H9 (cell line): ENCODE results near the gene C15orf61. TPM values are rescaled to one million over a fixed set of nuclear protein-coding genes. Genes with fewer than 3 reads are reported as not detected.

Source experiments
- DNase-seq: peaks from one replicate; pipeline ENCODE4 v3.0.0-alpha.2; 2017
- H2AFZ ChIP-seq: one replicate; pipeline ENCODE4 v1.6.1; 2013; ENCODE audit warnings: mild to moderate bottlenecking, low read length, control low read depth, moderate library complexity
- H2AK5ac ChIP-seq: 2 replicates; pipeline ENCODE4 v1.6.1; 2013; ENCODE audit warnings: low read length, control low read depth, mixed read lengths; ENCODE audit not compliant: insufficient read length
- H2BK120ac ChIP-seq: one replicate; pipeline ENCODE4 v1.6.1; 2013; ENCODE audit warnings: low read depth, mild to moderate bottlenecking, low read length, control low read depth, inconsistent platforms; ENCODE audit not compliant: poor library complexity, severe bottlenecking
- H2BK12ac ChIP-seq: 2 replicates; pipeline ENCODE4 v1.6.1; 2013; ENCODE audit warnings: low read length, control low read depth, mixed read lengths, low read depth; ENCODE audit not compliant: insufficient read length
- H2BK15ac ChIP-seq: 2 replicates; pipeline ENCODE4 v1.6.1; 2013; ENCODE audit warnings: low read depth, low read length, control low read depth
- H2BK20ac ChIP-seq: one replicate; pipeline ENCODE4 v1.6.1; 2013; ENCODE audit warnings: low read depth, mild to moderate bottlenecking, low read length, control low read depth, inconsistent platforms; ENCODE audit not compliant: poor library complexity, severe bottlenecking
- H2BK5ac ChIP-seq: 2 replicates; pipeline ENCODE4 v1.6.1; 2013; ENCODE audit warnings: low read length, control low read depth, mixed read lengths; ENCODE audit not compliant: insufficient read length
- H3K14ac ChIP-seq: 2 replicates; pipeline ENCODE4 v1.6.1; 2013; ENCODE audit warnings: low read length, control low read depth; ENCODE audit not compliant: insufficient read depth
- H3K18ac ChIP-seq: 2 replicates; pipeline ENCODE4 v1.6.1; 2013; ENCODE audit warnings: low read depth, mild to moderate bottlenecking, mixed read lengths, low read length, control low read depth; ENCODE audit not compliant: insufficient read length
- H3K23ac ChIP-seq: 2 replicates; pipeline ENCODE4 v1.6.1; 2013; ENCODE audit warnings: low read length, control low read depth, mixed read lengths, low read depth; ENCODE audit not compliant: insufficient read length
- H3K23me2 ChIP-seq: 2 replicates; pipeline ENCODE4 v1.6.1; 2013; ENCODE audit warnings: low read depth, mild to moderate bottlenecking, mixed read lengths, low read length, control low read depth; ENCODE audit not compliant: insufficient read length, poor library complexity, severe bottlenecking
- H3K27ac ChIP-seq: 2 replicates; pipeline ENCODE4 v1.5.1; 2013; ENCODE audit warnings: low read length, control low read depth, mixed read lengths, low read depth; ENCODE audit not compliant: insufficient read length
- H3K27me3 ChIP-seq: 2 replicates; pipeline ENCODE4 v1.6.1; 2013; ENCODE audit warnings: low read length, control low read depth, inconsistent platforms; ENCODE audit not compliant: insufficient read depth
- H3K4ac ChIP-seq: 2 replicates; pipeline ENCODE4 v1.6.1; 2013; ENCODE audit warnings: low read depth, mild to moderate bottlenecking, control low read depth, inconsistent platforms, low read length, moderate library complexity
- H3K4me1 ChIP-seq: 2 replicates; pipeline ENCODE4 v1.6.1; 2013; ENCODE audit warnings: low read length, control low read depth, inconsistent platforms; ENCODE audit not compliant: insufficient read depth
- H3K4me2 ChIP-seq: 2 replicates; pipeline ENCODE4 v1.6.1; 2013; ENCODE audit warnings: low read length, control low read depth, mixed read lengths; ENCODE audit not compliant: insufficient read length, insufficient read depth
- H3K56ac ChIP-seq: 2 replicates; pipeline ENCODE4 v1.6.1; 2013; ENCODE audit warnings: low read depth, mild to moderate bottlenecking, mixed read lengths, low read length, control low read depth; ENCODE audit not compliant: insufficient read length
- H3K79me1 ChIP-seq: 2 replicates; pipeline ENCODE4 v1.6.1; 2013; ENCODE audit warnings: low read depth, mild to moderate bottlenecking, moderate library complexity, low read length, control low read depth, inconsistent platforms; ENCODE audit not compliant: insufficient read depth, poor library complexity, severe bottlenecking
- H3K79me2 ChIP-seq: 2 replicates; pipeline ENCODE4 v1.6.1; 2013; ENCODE audit warnings: low read length, control low read depth, inconsistent platforms; ENCODE audit not compliant: insufficient read depth
- H3K9ac ChIP-seq: 2 replicates; pipeline ENCODE4 v1.6.1; 2013; ENCODE audit warnings: low read length, control low read depth, mixed read lengths; ENCODE audit not compliant: insufficient read length; ENCODE audit errors: extremely low read depth
- H3K9me3 ChIP-seq: one replicate; pipeline ENCODE4 v1.6.1; 2013; ENCODE audit warnings: low read depth, low read length, inconsistent platforms; ENCODE audit not compliant: control insufficient read depth
- H3T11ph ChIP-seq: one replicate; pipeline ENCODE4 v1.6.1; 2013; ENCODE audit warnings: mild to moderate bottlenecking, low read length, control low read depth, inconsistent platforms
- H4K20me1 ChIP-seq: one replicate; pipeline ENCODE4 v1.6.1; 2013; ENCODE audit not compliant: control insufficient read depth, insufficient read length, insufficient read depth
- H4K5ac ChIP-seq: 2 replicates; pipeline ENCODE4 v1.6.1; 2013; ENCODE audit warnings: low read depth, mild to moderate bottlenecking, mixed read lengths, low read length, control low read depth; ENCODE audit not compliant: insufficient read length
- H4K8ac ChIP-seq: replicated peaks from 2 replicates; pipeline ENCODE4 v1.6.1; 2013; ENCODE audit warnings: low read length, control low read depth, mixed read lengths, low read depth; ENCODE audit not compliant: insufficient read length
- H4K91ac ChIP-seq: 2 replicates; pipeline ENCODE4 v1.6.1; 2013; ENCODE audit warnings: low read depth, mild to moderate bottlenecking, moderate library complexity, mixed read lengths, low read length, control low read depth; ENCODE audit not compliant: insufficient read length
- H3K27ac Mint-ChIP-seq, 3 experiments: 2 replicates in 2 of 3; 3 replicates in 1 of 3; pipeline ENCODE4 v1.8.0; 2020 to 2021; ENCODE audit warnings: mixed read lengths in 3 of 3, mild to moderate bottlenecking in 1 of 3, moderate library complexity in 1 of 3
- H3K27me3 Mint-ChIP-seq: 2 replicates; pipeline ENCODE4 v1.8.0; 2021; ENCODE audit warnings: low read depth, mild to moderate bottlenecking, moderate library complexity, mixed read lengths
- H3K36me3 Mint-ChIP-seq, 3 experiments: 2 replicates in 2 of 3; 3 replicates in 1 of 3; pipeline ENCODE4 v1.8.0; 2020 to 2021; ENCODE audit warnings: low read depth in 3 of 3, mixed read lengths in 3 of 3; ENCODE audit not compliant: insufficient read depth in 1 of 3
- H3K4me1 Mint-ChIP-seq, 2 experiments: 2 replicates each; pipeline ENCODE4 v1.8.0; 2020; ENCODE audit warnings: mixed read lengths in 2 of 2
- H3K4me3 Mint-ChIP-seq, 2 experiments: 2 replicates in 1 of 2; 3 replicates in 1 of 2; pipeline ENCODE4 v1.8.0; 2020 to 2021; ENCODE audit warnings: mild to moderate bottlenecking in 2 of 2, mixed read lengths in 2 of 2, moderate library complexity in 1 of 2
- H3K9me3 Mint-ChIP-seq, 2 experiments: 2 replicates in 1 of 2; 3 replicates in 1 of 2; pipeline ENCODE4 v1.8.0; 2020; ENCODE audit warnings: mild to moderate bottlenecking in 2 of 2, mixed read lengths in 2 of 2, moderate library complexity in 1 of 2
- WGBS: extraction: QIAGEN DNeasy Blood & Tissue Kit; methylation state at CpG from one replicate; pipeline ENCODE4 v1.1.7; 2013; ENCODE audit warnings: missing lambda C conversion rate, low lambda C conversion rate, mixed read lengths; ENCODE audit not compliant: insufficient read length; ENCODE audit errors: extremely low coverage; 5-methylcytosine and 5-hydroxymethylcytosine counted together
- total RNA-seq: library from RNA; stranded (reverse); gene quantifications from 2 replicates; pipeline ENCODE4 v1.2.1, GENCODE V29; 2021
- TF ChIP-seq, protein P1 (sequence below): fragments of 200-600 bp; sonication (generic); conservative IDR thresholded peaks from 3 replicates; pipeline ENCODE4 v1.8.0; 2021; ENCODE audit warnings: antibody characterized with exemption, mild to moderate bottlenecking

Gene C15orf61
- total RNA-seq, 1 experiment from 2014 or later = 2.6 TPM

DNA sequence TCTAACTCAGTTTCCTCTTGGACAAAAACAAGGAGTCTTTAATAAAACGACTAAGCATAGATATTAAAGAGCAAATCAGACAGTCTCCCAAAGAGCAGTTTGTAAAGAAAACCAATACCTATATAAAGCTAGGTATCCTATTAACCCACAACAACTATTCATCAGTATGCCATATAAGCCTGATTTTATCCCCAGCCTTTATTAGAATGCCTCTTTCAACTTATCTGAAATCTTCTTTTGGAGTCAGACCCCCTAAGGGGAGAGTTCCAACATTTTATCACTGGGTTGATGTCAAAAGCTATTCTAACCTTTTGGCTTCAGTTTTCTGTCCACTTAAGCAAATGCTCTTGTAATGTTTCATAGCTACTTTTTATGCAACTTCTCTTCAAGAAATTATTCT lies 39.4 kb downstream of the C15orf61 start:
- peaks cover 24 to 26% of the 10 kb centered on the region in 2 experiments for H3K4me1 Mint-ChIP-seq
- Histone ChIP-seq H4K91ac (no peak overlapping the region), H3K9ac (no peak overlapping the region), H3K23ac (no peak overlapping the region), H3K23me2 (no peaks in the 10 kb centered on the region), H3K27ac (no peak overlapping the region), H2BK5ac (no peak overlapping the region), H2BK15ac (no peak overlapping the region), H3K56ac (no peak overlapping the region), H3K4me2 (no peak overlapping the region), H3K4me1 (no peaks in the 10 kb centered on the region), H3K4ac (no peak overlapping the region), H2AFZ (no peak overlapping the region), H2BK120ac (no peak overlapping the region), H2AK5ac (no peak overlapping the region), H3K9me3 (no peaks in the 10 kb centered on the region), H3K27me3 (no peaks in the 10 kb centered on the region), H3K79me1 (no peaks in the 10 kb centered on the region), H4K5ac (no peak overlapping the region), H3K18ac (no peak overlapping the region), H3K79me2 (no peaks in the 10 kb centered on the region), H3T11ph (no peak overlapping the region), H2BK20ac (no peak overlapping the region), H3K14ac (no peak overlapping the region), H4K8ac (no peak overlapping the region), H2BK12ac (no peak overlapping the region), H4K20me1 (no peaks in the 10 kb centered on the region)
- H3K27ac Mint-ChIP-seq = peak overlapping the region in 1 of 3 experiments; percentile 61; a peak in 1 of 7 replicates
- no peak for DNase-seq
- H3K9me3 Mint-ChIP-seq = peaks cover 2 to 3% of the 10 kb centered on the region in 2 experiments; a peak in 4 of 5 replicates
- WGBS = no CpG with 5 or more reads among the region's 1 CpG
- H3K27me3 Mint-ChIP-seq = no peaks in the 10 kb centered on the region
- TF ChIP-seq, protein P1, sequence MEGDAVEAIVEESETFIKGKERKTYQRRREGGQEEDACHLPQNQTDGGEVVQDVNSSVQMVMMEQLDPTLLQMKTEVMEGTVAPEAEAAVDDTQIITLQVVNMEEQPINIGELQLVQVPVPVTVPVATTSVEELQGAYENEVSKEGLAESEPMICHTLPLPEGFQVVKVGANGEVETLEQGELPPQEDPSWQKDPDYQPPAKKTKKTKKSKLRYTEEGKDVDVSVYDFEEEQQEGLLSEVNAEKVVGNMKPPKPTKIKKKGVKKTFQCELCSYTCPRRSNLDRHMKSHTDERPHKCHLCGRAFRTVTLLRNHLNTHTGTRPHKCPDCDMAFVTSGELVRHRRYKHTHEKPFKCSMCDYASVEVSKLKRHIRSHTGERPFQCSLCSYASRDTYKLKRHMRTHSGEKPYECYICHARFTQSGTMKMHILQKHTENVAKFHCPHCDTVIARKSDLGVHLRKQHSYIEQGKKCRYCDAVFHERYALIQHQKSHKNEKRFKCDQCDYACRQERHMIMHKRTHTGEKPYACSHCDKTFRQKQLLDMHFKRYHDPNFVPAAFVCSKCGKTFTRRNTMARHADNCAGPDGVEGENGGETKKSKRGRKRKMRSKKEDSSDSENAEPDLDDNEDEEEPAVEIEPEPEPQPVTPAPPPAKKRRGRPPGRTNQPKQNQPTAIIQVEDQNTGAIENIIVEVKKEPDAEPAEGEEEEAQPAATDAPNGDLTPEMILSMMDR = no peak
- peaks cover 4 to 12% (median 10%) of the 10 kb centered on the region in 3 experiments; a peak in 6 of 7 replicates for H3K36me3 Mint-ChIP-seq
- no peak overlapping the region for H3K4me3 Mint-ChIP-seq
